ENCODE results near the gene NRG3. TPM values are rescaled to one million over a fixed set of nuclear protein-coding genes. Genes with fewer than 3 reads are reported as not detected.
A peak's percentile ranks its signal among the peaks of the same experiment; 100 is the strongest.
"Not testable (repeated sequence)": the region's sequence is repeated elsewhere in the genome, so short reads cannot be mapped to it uniquely, and the experiment has no call there.

NRG3 gene
- total RNA-seq, 1 experiment from 2014 or later, result not detected

- DNase-seq (ENCODE audit: low spot score), result peak; percentile 35
Measured at GRCh38 chr10:82282782-82283456, 407.9 kb downstream of the NRG3 start.

DNA sequence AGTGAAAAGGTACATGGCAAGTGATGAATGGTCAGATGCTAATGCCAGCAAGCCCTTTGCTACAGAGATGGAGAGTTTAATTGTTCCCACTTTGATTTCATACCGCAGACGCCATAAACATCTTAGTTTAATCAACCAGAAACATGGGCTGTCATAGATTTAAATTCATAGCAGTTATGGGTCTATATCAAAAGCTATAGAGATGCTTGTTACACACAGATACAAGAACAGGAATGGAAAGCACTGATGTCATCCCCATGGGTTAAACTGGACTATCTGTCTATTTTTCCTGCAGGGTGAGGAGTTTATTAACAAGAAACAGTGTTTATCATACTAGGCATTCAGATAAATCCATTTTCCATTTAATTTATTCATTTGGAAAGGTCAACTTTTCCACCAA, 409.2 kb downstream of the NRG3 start:
- no peak for DNase-seq (ENCODE audit: low spot score)

GRCh38 chr10:82288461-82288881, 413.5 kb downstream of the NRG3 start:
- DNase-seq (ENCODE audit: low spot score), result no peak

DNA sequence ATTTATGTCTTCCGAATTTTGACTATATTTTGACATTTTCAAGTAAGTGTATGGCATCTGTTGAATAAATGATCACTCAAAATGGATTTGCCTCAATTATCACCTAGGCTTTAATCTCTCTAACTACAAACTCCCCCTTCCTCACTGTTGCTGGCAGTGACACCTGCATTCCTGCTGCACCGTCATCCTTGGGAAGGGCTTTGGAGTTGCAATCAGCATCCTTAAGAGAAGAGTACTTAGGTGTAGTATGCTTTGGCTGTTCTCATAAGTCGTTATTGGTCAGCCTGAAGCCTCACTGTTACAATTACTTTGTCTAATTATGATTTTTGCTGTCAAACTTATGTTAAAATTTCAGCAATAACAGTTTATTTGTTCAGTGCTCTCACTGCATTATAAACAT, 415.0 kb downstream of the NRG3 start:
- DNase-seq (ENCODE audit: low spot score), result no peak

DNA sequence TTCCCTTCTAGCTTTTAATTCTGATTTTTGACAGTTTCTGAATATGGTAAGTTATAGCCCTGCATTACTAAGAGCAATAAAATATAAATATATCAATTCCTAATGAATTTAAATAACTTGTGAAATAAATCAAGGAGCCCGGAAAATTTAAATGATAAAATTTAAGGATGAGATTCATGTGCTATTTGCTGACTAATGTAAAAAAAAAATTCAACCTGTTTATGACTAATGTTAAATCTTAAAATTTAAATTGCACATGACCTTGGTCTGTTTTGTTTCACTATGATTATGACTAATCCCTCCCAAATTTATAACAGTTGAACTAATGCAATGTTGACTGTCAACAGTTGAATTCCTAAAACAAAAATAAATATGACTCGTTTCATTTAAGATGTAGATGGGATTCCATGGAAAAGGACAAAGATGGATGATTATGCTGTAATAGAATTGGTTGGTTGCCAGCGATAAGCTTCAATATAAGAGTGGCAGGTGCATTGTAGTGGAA, 419.9 kb downstream of the NRG3 start:
- DNase-seq (ENCODE audit: low spot score), result no peak

- no peak for DNase-seq (ENCODE audit: low spot score)
Measured at GRCh38 chr10:82308641-82309040, 433.6 kb downstream of the NRG3 start.

- no peak for DNase-seq (ENCODE audit: low spot score)
Measured at GRCh38 chr10:82310839-82311238, 435.8 kb downstream of the NRG3 start.

- DNase-seq (ENCODE audit: low spot score), result no peak
Measured at GRCh38 chr10:82313401-82313800, 438.4 kb downstream of the NRG3 start.

GRCh38 chr10:82318534-82318933, 443.5 kb downstream of the NRG3 start:
- no peak for DNase-seq (ENCODE audit: low spot score)

DNA sequence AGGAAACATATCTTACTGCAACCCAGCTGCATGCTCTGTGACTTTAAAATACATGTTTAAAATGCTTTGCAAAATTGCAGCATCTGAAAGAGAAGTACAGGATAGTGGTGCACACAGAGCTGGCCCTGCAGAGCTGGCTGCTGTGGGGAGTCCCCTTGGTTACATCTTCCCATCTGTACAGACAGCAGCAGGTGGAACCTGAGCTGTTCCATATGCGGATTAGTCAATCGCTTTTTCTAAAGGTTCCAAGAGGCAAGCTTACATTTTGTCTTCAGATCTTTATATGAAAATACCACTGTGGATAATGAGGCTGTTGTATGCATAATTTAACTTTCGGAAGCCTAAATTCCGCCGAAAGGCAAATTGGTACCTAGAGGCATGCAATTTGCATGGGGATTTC, 444.1 kb downstream of the NRG3 start:
- no peak for DNase-seq (ENCODE audit: low spot score)

GRCh38 chr10:82319562-82319961, 444.6 kb downstream of the NRG3 start:
- no peak for DNase-seq (ENCODE audit: low spot score)

- DNase-seq (ENCODE audit: low spot score), result no peak
Measured at GRCh38 chr10:82321724-82322123, 446.7 kb downstream of the NRG3 start.

DNA sequence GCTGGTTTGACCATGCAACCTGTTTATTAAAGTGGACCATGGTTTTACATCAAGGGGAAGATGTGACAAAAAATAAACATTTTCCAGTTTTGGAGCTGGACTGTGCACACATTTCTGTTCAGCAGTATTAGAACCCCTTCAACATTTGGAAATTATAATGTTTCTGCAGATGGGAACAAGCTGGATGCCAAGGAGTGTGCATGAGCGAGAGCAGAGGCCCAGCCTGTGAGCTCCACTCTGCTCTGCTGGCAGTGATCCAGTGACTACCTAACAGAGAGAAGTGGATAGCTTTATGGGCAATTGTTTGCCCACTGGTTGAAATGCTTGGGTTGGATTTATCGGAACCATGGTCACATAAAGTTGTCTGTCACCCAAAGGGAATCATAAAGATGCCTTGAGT, 456.7 kb downstream of the NRG3 start:
- no peak for DNase-seq (ENCODE audit: low spot score)

- no peak for DNase-seq (ENCODE audit: low spot score)
Measured at GRCh38 chr10:82335831-82336230, 460.8 kb downstream of the NRG3 start.

DNA sequence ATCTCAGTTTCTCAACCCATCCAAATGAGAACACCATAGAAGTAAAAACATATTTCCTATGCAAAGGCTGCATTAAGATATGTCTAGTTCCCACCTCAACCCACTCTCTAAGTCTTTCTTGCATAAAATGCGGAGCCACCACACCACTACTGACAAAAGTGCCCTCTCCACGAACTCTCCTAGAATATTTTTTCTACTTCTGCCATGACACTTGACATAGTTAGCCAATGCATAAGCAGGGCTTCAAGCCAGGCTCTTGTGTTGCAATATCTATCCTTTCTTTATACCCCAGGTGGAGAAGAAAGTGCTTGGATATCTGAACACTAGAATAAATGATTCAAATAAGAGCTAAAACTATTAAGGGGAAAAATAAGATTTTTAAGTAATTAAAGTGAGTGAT, 465.2 kb downstream of the NRG3 start:
- no peak for DNase-seq (ENCODE audit: low spot score)

GRCh38 chr10:82349590-82349989, 474.6 kb downstream of the NRG3 start:
- DNase-seq (ENCODE audit: low spot score), result not testable (repeated sequence)

DNA sequence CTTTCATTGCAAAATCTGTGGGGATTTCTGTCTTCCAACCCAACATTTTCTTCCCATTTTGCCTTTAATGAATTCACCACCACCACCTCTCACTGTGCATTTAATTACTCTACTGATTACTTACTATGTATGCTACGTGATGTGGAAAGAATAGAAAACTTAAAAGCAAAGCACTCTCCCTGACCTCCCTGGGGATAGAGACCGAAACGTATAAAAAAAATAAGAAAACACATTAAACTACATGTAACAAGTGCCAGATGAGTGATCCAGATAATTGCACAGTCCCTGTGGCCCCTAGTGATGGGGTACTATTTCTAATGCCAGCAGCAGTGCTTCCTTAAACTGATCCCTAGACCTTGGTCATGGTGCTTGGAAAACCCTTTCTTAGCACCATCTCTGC, 478.4 kb downstream of the NRG3 start:
- DNase-seq (ENCODE audit: low spot score), result no peak

DNA sequence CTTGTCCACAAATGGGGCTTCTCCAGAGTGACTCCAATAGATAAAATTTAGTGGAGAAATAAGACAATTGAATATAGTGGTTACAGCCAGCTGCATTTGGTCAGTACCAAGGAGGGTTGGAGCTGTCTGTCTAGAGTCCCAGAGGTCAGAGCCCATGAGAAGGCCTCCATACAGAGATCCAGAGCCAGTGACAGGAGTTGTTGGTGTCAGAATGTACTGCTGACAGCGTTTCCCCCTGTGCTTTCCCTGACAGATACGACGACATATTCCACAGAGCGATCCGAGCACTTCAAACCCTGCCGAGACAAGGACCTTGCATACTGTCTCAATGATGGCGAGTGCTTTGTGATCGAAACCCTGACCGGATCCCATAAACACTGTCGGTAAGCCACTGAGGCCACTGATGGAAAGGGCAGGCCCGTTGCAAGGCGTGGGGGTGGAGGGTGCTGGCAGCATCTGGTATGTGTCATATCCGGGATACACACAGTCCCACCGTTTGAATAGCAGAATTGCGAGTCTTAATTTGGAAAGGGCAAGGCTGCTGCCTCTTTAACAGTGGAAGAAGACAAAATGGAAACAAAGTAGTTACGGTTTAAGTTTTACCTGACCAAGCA, 483.6 kb downstream of the NRG3 start:
- DNase-seq (ENCODE audit: low spot score), result peak; percentile 56

DNA sequence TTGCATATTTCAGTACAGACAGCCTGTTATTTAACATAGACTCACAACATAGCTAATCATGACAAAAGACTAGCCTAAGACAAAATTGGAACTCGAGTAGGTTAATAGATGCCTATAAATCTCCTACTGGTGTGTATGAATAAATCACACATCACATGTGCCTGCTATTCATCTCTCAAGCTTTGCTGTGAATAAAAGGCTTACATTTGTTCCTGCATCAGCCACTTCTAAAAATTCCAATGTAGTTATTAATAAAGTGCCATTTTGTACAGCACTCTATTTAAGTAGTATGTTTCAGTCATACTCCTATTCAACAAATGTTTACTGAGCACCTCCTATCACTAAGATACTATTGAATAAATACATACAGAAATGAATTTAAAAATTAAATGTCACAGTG, 486.3 kb downstream of the NRG3 start:
- DNase-seq (ENCODE audit: low spot score), result no peak

GRCh38 chr10:82377608-82378007, 502.6 kb downstream of the NRG3 start:
- DNase-seq (ENCODE audit: low spot score), result peak; percentile 37

DNA sequence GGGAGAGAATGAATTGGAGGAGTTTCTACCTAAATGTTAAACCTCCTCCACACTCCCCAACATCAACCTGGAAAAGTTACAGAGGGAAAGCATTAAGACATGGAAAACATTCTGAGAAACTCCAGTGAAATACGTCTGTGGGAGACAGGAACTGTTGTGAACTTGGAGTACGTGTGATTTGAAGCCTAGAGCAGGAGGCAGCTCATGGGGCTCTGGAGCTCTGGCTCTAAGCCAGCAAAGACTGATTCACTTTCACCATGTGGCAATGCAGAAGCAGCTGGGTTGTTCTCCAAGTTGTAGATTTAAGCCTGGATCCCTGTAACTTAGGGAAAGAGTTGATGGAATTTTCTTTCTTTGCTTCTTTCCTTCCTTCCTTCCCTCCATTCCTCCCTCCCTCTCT, 503.2 kb downstream of the NRG3 start:
- peak; percentile 53 for DNase-seq (ENCODE audit: low spot score)

DNA sequence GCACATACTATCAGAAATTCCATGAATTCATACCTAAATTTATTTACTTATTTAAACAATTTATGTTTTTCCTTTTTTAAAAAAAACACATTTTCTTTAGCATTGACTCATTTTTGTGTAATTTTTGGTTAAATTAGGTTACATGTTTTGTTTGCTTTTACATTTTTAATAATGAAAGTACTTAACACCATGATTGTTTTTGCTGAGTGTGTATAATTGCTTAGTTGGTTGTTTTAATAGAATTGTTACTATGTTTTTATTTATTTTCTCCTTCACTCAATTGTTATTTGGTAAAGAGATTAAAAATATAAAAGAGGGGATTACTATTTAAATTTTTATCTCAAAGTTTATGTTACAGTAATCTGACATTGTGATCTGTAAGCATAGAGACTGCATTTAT, 508.4 kb downstream of the NRG3 start:
- no peak for DNase-seq (ENCODE audit: low spot score)

DNA sequence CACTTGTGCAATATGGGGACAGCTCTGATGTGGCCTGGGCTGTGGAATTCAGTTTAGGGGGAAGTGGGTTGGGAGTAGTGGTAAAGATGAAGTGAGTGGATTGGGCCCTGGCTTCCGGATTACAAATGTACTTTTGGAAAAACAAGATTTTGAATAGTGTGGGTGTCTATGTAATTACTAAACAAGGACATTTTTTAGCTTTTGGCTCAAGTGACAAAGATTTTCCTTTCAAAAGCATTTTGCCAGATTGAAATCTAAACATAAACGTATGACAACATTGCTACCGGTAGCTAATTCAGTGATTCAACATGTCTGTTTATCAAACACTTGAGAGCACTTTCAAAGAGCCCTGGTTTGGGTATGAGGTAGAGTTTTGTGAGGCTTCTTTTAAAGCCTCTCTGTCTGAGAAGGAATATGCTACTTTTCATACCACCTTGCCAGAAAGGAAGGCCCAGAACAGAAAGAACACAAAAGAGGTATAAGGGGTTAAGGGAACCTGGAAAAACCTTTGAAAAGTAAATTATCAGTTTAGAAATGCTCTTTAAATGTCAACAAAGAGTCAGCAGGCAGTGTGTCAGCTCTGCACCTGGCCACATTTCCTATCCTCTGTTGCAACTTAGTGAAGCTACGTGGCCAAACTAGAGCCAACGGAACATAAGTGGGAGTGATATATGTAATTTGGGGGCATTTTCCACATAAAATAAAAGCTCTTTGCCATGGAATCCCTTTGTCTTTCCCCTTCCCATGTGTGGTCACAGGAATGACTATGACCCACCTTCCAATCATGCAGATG, 516.1 kb downstream of the NRG3 start:
- DNase-seq (ENCODE audit: low spot score), result peak; percentile 13

Data from H4 (cell line).